Ramos (cell line): ENCODE data around the gene TIGAR.

Source experiments
- in situ Hi-C: fragments of 300-500 bp; cut with MboI; formaldehyde crosslinking; loops from one replicate; pipeline ENCODE4 v1.14.3; 2022; ENCODE audit warnings: low sequenced_read_pairs; ENCODE audit not compliant: unreplicated experiment

TIGAR gene, protein sequence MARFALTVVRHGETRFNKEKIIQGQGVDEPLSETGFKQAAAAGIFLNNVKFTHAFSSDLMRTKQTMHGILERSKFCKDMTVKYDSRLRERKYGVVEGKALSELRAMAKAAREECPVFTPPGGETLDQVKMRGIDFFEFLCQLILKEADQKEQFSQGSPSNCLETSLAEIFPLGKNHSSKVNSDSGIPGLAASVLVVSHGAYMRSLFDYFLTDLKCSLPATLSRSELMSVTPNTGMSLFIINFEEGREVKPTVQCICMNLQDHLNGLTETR

DNA sequence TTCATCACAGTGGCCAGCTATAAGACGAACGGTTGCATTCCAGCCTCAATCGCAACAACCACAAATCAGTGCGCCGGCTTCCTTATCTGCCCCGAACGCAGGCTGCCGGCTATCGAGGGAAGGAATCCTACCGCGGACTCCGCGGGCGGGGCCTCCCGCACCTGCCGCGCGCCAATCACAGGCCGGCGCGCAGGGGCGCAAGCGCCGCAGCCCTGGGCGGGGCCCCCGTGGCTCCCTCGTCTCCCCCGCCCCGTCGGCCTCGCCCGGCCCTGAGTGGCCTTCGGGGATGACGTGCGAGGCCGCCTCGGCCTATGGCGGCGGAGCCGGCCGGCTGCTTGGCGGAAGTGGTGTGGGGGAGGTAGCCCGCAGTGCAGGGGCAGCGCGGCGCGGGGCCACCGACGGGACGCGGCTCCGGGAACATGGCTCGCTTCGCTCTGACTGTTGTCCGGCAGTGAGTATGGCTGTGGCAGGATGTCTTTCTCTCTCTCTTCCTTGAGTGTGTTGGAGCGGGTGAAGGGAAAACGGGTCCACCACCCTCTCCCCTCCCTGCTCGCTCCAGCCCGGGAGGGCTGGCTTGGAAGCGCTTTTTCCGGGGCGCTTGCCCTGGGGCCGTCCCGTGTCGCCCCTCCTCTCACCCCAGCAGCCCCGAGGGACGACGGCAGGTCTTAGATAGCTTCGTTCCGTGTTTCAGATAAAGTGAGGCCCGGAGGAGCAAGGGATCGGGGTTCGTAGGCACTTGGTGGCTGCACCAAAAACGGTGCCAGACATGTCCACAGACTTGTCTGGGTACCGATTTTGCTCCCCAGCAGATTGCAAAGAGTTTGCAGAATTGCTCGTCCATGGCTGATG is at the start of gene TIGAR:
TIGAR (plus strand) TSS at position 361 of the 849 bp plus-strand sequence; CDS start at position 420, 59 bp downstream.
- in situ Hi-C loops, result no loop called here

DNA sequence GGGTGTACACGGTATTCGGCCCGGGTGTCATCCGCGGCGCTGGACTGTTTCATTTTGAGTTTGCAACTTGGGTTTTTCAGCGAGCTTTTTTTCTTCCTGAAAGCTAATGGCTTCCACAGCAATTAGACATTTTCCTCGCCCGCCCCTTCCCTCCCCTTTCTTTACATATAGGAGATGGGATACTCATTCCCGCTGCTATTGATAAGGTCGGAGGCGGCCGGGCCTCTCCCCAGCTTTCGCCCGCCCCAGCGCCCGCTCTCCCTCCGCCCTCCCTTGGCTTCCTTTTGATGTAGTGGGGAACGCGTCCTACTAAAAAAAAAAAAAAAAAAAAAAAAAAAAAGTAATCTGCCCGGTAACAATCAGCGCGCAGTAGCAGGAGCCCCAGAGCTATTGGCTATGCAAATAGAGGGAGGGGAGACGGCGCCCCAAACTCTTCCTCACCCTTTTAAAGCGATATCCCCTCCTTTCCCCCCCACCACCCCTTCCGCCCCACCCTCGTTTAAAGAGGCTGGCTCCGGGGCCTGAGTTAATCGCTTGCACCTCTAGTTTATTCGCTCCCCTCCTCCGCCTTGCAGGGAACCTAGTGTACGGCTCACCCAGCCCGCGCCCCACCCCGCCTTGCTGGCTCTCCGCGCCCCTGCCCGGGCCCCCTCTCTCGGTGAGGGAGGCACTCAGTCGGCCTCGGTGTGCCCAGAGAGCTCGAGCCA is 49.1 kb upstream of the TIGAR start:
- in situ Hi-C loops, result no loop called here

DNA sequence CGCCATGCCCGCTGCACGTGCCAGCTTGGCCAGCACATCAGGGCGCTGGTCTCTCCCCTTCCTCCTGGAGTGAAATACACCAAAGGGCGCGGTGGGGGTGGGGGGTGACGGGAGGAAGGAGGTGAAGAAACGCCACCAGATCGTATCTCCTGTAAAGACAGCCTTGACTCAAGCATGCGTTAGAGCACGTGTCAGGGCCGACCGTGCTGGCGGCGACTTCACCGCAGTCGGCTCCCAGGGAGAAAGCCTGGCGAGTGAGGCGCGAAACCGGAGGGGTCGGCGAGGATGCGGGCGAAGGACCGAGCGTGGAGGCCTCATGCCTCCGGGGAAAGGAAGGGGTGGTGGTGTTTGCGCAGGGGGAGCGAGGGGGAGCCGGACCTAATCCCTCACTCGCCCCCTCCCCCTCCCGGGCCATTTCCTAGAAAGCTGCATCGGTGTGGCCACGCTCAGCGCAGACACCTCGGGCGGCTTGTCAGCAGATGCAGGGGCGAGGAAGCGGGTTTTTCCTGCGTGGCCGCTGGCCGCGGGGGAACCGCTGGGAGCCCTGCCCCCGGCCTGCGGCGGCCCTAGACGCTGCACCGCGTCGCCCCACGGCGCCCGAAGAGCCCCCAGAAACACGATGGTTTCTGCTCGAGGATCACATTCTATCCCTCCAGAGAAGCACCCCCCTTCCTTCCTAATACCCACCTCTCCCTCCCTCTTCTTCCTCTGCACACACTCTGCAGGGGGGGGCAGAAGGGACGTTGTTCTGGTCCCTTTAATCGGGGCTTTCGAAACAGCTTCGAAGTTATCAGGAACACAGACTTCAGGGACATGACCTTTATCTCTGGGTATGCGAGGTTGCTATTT is 48.4 kb upstream of the TIGAR start:
- in situ Hi-C loops, result no loop called here

DNA sequence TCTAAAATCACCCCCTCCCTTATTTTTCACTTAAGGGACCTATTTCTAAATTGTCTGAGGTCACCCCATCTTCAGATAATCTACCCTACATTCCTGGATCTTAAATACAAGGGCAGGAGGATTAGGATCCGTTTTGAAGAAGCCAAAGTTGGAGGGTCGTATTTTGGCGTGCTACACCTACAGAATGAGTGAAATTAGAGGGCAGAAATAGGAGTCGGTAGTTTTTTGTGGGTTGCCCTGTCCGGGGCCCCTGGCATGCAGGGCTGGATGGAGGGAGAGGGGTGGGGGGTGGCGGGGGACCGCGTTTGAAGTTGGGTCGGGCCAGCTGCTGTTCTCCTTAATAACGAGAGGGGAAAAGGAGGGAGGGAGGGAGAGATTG is 47.8 kb upstream of the TIGAR start:
- in situ Hi-C loops, result no loop called here

DNA sequence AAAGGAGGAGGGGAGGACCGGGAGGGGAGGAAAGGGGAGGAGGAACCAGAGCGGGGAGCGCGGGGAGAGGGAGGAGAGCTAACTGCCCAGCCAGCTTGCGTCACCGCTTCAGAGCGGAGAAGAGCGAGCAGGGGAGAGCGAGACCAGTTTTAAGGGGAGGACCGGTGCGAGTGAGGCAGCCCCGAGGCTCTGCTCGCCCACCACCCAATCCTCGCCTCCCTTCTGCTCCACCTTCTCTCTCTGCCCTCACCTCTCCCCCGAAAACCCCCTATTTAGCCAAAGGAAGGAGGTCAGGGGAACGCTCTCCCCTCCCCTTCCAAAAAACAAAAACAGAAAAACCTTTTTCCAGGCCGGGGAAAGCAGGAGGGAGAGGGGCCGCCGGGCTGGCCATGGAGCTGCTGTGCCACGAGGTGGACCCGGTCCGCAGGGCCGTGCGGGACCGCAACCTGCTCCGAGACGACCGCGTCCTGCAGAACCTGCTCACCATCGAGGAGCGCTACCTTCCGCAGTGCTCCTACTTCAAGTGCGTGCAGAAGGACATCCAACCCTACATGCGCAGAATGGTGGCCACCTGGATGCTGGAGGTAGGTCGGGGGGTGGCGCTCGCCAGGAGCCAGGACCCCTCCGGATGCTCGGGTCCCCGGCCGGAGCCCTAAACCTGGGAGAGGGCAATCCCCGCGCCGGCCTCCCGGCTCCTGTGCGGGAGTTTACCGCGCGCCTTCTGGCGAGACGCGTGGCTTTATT is 47.2 kb upstream of the TIGAR start, which contains the start of gene CCND2:
CCND2 (plus strand) TSS at position 111 of the 744 bp plus-strand sequence; CDS start at position 390, 279 bp downstream.
- in situ Hi-C loops, result no loop called here

DNA sequence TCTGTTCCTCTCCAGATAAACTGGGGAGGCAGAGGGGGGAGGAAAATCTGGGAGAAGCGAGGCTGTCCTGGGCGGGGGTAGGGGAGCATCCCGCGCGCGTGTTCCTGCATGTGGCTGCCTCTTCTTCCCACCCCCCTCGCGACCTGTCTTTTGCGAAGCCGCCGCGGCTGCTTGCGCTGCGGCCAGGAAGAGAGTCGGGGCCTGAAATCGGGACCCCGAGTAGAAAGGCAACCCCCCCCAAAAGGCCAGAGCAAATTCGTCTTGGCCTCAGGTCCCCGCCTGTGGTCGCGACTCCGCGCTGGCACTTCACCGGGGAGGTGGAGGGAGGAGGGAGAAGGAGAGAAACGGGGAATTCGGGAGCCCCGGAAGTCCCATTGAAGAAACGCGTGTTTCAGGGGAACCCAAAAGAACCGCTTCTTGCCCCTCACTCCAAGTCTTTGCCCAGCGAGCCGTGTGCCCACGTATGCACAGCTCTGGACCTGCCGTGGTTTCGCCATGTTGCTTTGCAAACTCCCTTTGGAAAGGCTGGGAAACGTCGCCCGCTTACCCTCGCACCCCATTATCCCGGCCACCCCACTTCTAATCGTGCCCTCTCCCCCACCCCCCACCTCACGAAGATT is 46.5 kb upstream of the TIGAR start:
- in situ Hi-C loops, result loop anchor here (5.0 kb wide), 2 partner anchors 167 to 382 kb away; no protein-coding TSS in a partner anchor

DNA sequence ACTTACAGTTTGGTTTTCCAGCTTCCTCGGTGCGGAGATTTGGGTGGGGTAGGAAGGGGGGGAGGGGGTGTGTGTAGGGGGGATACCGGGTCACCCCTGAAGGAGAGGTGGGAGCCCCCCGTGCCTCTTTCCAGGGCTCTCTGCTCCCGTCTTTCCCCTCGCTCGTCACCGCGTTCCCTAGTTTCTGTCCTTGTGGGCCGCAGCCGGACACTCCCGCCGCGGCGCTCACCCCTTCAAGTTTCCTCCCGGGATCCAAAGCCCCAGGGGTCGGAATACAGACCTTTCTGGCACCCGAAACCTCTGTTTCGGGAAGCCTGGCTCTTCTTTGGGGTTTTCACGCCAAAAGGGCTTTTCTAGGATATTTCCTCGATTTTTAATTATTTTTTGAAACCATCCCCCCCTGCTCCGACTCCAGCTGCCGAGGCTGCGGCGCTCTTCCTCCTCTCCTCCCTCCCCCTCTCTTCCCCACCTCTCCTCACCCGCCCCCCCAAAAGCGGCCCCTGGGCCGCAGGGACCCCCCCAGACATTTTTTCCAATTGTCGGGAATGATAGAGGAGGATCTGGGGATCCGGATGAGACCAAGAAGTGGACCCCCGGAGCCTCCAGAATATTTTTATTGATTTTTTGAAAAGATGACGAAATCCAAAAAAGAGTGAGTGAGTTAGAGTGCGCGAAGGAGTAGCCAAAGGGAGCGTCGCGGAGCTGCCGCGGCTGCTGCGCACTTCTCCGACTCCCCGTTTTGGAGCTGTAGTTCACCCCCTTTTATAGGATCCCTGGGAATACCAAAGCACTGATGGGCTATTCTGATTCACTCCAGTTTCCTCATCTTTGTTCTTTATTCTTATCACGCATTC is 45.8 kb upstream of the TIGAR start:
- in situ Hi-C loops, result loop anchor here (5.0 kb wide), 2 partner anchors 168 to 383 kb away; no protein-coding TSS in a partner anchor

DNA sequence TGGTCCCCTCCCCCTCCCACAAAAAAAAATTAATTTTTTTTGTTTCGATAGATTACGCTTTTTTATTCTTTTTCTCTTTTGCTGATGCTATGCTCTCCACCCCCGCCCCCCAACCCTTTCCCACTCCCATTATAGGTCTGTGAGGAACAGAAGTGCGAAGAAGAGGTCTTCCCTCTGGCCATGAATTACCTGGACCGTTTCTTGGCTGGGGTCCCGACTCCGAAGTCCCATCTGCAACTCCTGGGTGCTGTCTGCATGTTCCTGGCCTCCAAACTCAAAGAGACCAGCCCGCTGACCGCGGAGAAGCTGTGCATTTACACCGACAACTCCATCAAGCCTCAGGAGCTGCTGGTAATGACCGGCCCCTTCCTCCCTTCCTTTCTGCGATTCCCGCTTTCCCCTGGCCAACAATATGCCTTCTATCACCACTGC is 45.1 kb upstream of the TIGAR start:
- in situ Hi-C loops, result loop anchor here (5.0 kb wide), 2 partner anchors 169 to 384 kb away; no protein-coding TSS in a partner anchor

DNA sequence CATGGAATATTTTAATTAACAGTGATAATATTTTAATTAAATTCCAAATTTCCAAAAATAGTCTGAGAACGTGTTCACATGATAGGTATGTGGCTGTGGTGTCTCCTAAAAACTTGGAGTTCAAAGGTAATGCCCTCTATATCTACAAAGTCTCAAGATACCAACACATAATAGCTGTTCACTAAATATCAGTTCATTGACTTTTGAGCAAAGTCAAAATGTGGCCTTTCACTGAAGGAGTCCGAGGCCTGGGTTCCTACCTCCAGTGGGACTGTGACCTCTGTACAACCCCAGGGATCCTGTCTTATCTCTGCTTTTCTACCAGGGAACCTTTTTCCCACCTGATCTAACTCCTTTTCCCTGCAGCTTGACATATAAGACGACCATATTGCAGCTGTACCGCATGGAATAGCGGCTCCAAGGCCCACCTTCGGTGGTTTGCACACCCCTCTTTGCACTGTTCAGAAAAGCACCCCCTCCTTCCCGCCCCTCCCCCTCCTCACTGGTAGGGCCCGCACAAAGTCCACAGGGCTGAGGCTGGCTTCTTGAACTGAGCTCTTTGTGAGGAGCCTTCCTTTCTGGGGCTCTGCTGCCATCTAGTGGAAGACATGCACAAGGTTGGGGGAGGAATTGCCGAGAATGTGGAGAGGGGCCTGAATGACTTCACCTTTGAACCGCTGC is 44.3 kb upstream of the TIGAR start:
- in situ Hi-C loops, result loop anchor here (5.0 kb wide), 2 partner anchors 169 to 384 kb away; no protein-coding TSS in a partner anchor

DNA sequence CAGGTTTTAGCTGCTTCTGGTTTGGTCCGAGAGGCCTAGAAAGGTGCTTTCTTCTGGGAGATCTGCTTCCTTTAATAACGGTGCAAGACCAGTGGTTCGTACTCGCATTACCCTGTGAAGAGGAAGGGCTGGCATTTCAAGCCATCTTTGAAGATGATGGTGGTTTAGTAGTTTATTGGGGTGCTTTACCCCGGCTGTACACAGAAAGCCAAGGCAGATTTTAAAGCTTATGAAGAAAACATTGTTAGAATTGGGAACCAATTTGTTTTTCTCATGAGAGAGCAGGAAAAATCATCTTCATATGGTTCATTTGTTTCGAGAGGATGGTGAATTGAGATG is 43.8 kb upstream of the TIGAR start:
- in situ Hi-C loops, result loop anchor here (5.0 kb wide), 2 partner anchors 170 to 385 kb away; no protein-coding TSS in a partner anchor

DNA sequence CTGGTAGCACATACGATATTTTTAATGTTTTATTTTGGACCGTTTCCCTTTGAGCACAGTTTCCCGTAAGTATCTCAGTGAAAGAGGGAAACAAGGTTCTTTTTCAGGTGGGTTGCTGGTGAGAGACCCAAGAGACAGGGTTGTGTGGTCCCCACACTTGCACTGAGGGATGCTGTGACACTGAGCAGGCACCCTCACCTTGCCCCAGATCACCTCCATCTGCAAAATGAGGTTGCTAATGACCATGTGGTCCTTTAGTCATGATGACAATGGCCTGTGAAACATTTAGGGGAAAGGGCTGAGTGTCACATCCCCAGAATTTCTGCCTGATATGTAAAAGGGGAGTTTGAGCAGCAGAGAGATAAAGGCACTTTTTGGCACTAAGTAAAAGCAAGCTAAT is 43.2 kb upstream of the TIGAR start:
- in situ Hi-C loops, result loop anchor here (5.0 kb wide), 2 partner anchors 171 to 386 kb away; no protein-coding TSS in a partner anchor

DNA sequence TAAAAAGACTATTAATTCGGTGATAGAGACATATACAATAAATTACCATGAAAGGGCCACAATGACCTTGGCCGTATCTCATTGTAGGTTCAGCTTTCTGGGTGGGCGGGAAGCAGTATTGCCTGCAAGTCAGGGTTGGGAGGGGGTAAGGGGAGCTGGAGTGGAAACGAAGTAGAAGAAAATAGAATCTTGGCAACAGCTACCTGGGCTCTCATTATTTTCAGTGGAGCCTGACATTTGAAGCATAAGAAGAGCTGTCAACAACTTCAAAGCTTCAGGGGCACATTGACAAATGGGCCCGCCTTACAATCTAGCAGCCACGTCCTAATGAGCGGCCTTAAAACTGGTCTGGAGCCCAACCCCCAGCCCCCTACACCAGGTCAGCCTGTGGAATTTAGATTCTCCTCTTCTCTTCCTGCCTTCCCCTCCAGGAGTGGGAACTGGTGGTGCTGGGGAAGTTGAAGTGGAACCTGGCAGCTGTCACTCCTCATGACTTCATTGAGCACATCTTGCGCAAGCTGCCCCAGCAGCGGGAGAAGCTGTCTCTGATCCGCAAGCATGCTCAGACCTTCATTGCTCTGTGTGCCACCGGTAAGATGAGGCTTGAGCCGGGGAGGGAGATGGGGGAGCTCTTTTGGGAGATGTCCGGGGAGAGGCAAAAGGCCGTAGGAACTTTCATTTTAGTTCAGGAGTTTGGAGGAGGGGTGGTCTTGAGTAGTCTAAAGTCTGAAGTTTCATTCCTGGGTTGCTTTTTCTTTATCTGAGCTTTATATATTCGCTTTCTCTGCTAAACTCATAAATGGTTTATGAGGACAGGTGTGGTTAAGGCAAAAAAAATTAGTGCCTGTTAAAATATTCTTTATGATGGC is 42.5 kb upstream of the TIGAR start:
- in situ Hi-C loops, result loop anchor here (5.0 kb wide), 2 partner anchors 171 to 386 kb away; no protein-coding TSS in a partner anchor

DNA sequence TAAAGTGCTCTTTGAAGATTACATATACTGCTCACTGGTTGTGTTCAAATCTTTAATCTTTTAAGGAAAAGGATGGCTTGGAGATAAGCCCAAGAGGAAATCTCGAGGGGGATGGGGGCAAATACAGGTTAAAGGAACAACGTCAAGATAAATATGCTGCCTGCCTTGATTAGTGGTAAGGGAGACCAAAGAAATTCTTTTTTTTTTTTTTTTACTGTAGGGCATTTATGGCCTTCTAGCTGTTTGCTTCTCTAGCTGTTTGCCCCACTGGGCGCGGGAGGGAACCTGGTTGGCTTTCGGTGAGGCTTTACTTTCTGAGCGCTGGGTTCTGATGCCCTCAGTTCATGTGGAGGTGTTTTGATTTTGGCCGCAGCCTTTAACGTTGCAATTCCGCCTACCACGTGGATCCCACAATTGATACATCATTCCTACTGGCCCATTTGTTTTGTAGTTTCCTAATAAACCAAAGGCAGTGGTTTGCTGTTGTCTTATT is 41.8 kb upstream of the TIGAR start:
- in situ Hi-C loops, result loop anchor here (5.0 kb wide), 2 partner anchors 172 to 387 kb away; no protein-coding TSS in a partner anchor

DNA sequence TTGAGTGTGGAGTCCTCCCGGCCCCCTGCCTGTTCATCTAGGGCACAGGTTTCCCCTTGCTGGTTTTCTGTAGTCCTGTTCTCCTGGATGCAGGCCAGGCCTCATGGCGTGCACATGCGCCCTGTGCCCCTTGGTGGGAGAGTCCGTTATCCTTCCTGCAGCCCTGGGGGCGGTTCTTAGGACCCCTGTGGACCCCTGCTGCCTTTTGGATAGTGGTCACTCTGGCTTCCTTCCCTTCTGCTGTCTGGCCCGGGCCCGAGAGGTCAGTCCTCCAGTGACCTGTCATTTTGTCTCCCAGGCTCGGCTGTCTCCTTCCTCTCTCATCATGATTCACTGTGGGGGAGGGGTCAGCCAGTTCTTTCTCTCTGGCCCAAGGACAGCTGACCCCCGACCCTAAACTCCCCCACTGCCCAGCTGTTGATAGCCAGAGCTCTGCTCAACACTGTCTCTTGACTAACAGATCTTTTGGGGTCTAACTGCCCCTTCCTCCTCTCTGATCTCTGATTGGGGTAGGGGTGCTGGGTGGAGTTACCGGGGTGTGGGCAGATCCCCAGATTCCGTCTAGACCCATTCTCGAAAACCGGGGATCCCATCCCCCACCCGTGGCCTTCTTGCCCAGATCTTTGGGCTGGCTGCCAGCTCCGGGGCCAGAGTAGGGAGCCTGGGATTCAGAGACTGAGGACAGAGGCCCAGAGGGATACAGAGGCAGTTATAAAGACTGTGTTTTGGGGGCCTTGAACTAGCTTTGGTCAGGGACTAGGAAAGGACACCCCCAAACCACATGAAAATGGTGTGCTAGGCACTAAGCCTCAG is 40.5 kb upstream of the TIGAR start:
- in situ Hi-C loops, result no loop called here

DNA sequence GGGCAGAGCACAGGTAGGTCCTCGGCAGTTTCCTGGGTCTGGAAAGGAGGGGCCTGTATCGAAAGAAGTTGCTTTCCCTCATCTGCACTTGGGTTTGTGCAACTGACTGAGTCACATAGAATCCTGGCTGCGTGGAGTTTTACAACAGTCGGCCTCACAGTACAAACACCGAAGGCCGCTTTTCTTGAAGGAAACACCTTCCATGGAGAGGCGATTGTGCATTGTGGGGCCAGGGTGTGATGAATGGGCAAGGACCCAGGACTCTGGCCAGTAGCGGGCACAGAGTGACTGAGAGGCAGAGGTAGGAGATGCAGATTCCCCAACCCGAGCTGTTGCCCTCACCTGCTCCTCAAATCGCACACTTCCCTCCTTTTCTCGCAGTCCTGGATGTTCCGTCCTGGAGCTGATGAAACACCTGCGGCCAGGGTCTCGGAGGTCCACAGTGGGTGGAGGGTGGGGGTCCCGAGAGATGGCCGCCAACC is 39.8 kb upstream of the TIGAR start:
- in situ Hi-C loops, result no loop called here
